B cell (primary cell): ENCODE data around the gene NDC80.

Source experiments
- CTCF ChIP-seq: fragments of 200-600 bp; IDR thresholded peaks from one replicate; pipeline ENCODE4 v1.8.0; 2022; ENCODE audit warnings: antibody characterized with exemption, mild to moderate bottlenecking
- EZH2 ChIP-seq: IDR thresholded peaks from 2 replicates; pipeline ENCODE4 v1.6.1; 2012; ENCODE audit warnings: borderline replicate concordance, low read depth, mild to moderate bottlenecking, moderate library complexity, low read length; ENCODE audit not compliant: insufficient read depth, poor library complexity, severe bottlenecking

- TF ChIP-seq CTCF (no peak), EZH2 (no peak)
These were observed 38.2 kb downstream of the NDC80 start for GRCh38 chr18:2609604-2610003.
